Mucosa of rectum (tissue), 2 donors: ENCODE measurements around the gene MEDAG.

Experiments used
- H3K27ac ChIP-seq, 2 donors: one replicate each; pipeline ENCODE4 v1.7.0; 2013; ENCODE audit warnings: inconsistent platforms in 2 of 2, low read depth in 2 of 2, low read length in 2 of 2
- H3K27me3 ChIP-seq, 2 donors: one replicate each; pipeline ENCODE4 v1.7.0; 2013; ENCODE audit warnings: low read length in 2 of 2; ENCODE audit not compliant: control insufficient read depth in 2 of 2, insufficient read depth in 2 of 2
- H3K36me3 ChIP-seq, 2 donors: one replicate each; pipeline ENCODE4 v1.7.0; 2013; ENCODE audit warnings: low read length in 2 of 2; ENCODE audit not compliant: control insufficient read depth in 2 of 2, insufficient read depth in 2 of 2
- H3K4me1 ChIP-seq, 2 donors: one replicate each; pipeline ENCODE4 v1.7.0; 2013; ENCODE audit warnings: low read length in 2 of 2, mild to moderate bottlenecking in 1 of 2; ENCODE audit not compliant: control insufficient read depth in 2 of 2, insufficient read depth in 2 of 2
- H3K4me3 ChIP-seq, 2 donors: one replicate each; pipeline ENCODE4 v1.7.0; 2013; ENCODE audit warnings: low read length in 2 of 2
- H3K9ac ChIP-seq, 2 donors: one replicate each; pipeline ENCODE4 v1.7.0; 2013; ENCODE audit warnings: low read length in 2 of 2, low read depth in 1 of 2, mild to moderate bottlenecking in 1 of 2
- H3K9me3 ChIP-seq, 2 donors: one replicate each; pipeline ENCODE4 v1.7.0; 2013; ENCODE audit warnings: low read length in 2 of 2; ENCODE audit not compliant: control insufficient read depth in 2 of 2
- donor health status: healthy.
- donor health status: Normal muscosa, but diverticular disease.

MEDAG gene

DNA sequence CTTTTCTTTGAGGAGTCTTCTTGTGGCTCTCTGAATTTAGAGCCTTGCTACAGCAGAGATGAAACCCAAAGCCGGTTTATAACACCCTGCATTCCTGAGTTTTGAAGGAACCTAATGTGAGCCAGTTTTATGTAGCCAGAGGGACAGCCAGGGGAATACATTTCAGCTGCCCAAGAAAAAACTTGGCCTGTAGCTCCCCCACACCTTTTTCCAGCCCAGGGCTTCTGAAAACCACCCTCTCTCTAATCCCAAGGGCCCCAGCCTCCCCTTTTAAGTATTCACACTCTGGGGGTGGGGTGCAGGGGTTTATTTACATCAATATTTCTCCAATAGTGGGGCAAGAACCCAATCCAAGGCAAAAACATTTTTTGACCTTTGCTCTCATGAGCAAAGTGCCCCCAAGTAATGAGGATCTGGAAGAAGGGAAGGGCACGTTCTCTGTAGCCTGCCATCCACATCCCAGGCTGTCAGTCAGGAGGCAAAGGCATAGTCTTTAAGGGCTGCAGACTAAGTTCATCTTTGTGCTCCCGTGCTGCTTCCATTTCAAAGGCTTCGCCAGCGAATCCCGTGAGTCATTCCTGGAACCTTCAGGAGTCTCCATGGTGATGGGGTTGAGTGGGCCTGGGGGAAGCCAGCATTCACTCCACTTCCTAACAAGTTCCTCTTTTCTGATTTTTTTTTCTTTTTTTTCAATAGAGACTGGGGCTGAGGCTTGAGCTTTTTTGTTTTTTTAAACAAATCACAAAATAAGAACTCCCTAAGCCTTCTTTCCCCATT is 33.2 kb upstream of the MEDAG start:
- Histone ChIP-seq H3K27me3 (no peaks in the 10 kb centered on the region), H3K36me3 (no peaks in the 10 kb centered on the region), H3K27ac (peak overlapping the region in 1 of 2 donors; percentile 13), H3K9ac (no peak overlapping the region), H3K9me3 (no peaks in the 10 kb centered on the region), H3K4me1 (peaks cover 0 to 4% of the 10 kb centered on the region in 2 donors), H3K4me3 (no peak overlapping the region)

DNA sequence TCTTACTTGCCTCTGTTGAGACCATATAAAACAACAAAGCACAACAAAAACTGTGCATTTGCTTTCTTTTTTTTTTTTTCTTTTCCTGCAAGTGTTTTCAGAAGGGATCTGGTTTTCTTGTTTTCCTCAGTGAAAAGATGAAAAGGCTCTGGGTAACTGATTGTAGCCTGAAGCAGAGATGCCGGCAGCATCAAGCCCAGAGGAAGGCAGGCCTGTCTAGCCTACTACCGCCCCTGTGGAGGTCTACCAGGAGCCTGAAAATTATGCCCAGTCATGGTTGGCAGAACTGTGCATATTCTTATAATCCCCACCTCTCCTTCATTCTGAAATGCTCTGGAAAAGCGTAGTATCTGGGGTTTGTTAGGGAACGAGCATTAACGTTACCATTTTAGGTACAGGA is 32.6 kb upstream of the MEDAG start:
- no peaks in the 10 kb centered on the region for H3K9me3 ChIP-seq
- H3K9ac ChIP-seq, result no peak overlapping the region
- H3K27me3 ChIP-seq, result no peaks in the 10 kb centered on the region
- no peak overlapping the region for H3K4me3 ChIP-seq
- no peaks in the 10 kb centered on the region for H3K36me3 ChIP-seq
- no peak overlapping the region for H3K27ac ChIP-seq
- peaks cover 0 to 4% of the 10 kb centered on the region in 2 donors for H3K4me1 ChIP-seq

DNA sequence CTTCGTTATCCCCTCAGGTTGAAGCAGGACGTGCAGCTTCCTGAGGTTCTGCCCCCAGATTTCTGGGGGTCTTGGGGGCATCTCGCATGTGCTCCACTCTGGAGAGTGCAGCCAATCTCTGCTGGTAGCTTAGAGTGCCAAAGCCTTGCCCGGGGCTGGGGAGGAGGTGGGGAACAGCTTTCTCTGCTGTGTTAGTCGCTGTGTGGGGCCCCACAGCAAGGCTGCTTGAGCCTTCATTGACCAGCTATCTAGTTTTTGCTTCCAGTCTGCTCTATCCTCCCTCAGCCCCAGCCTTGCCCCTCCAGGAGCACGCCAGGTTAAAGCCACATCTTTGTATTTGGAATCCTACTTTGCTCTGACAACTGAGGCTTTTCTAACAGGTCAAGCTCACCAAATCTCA is 32.0 kb upstream of the MEDAG start:
- H3K27me3 ChIP-seq, result no peaks in the 10 kb centered on the region
- peaks cover 0 to 4% of the 10 kb centered on the region in 2 donors for H3K4me1 ChIP-seq
- no peaks in the 10 kb centered on the region for H3K36me3 ChIP-seq
- H3K4me3 ChIP-seq, result no peak overlapping the region
- no peaks in the 10 kb centered on the region for H3K9me3 ChIP-seq
- no peak overlapping the region for H3K27ac ChIP-seq
- H3K9ac ChIP-seq, result no peak overlapping the region

DNA sequence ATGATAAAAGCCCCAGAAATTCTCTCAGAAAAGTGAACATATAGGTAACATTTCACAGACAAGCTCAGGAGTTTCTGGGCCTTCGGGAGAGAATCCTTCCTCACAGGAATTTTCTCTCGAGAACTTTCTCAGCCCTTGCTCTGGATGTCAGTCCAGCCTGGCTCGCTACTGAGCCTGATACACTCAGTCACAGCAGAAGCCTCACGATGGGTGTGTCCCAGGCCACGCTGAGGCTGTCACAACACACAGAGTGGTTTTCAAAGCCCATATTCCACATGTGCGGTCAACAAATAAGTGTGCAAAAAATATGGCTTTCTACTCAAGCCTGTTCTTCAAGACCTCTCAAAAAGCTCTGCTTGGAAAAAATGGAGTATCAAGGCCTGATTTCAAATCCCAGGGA is 31.5 kb upstream of the MEDAG start:
- Histone ChIP-seq H3K36me3 (no peaks in the 10 kb centered on the region), H3K4me3 (no peak overlapping the region), H3K27me3 (no peaks in the 10 kb centered on the region), H3K4me1 (peaks cover 0 to 4% of the 10 kb centered on the region in 2 donors), H3K27ac (no peak overlapping the region), H3K9ac (no peak overlapping the region), H3K9me3 (no peaks in the 10 kb centered on the region)

- Histone ChIP-seq H3K27me3 (no peaks in the 10 kb centered on the region), H3K9me3 (no peaks in the 10 kb centered on the region), H3K36me3 (no peaks in the 10 kb centered on the region), H3K27ac (no peak overlapping the region), H3K4me3 (no peak overlapping the region), H3K9ac (no peak overlapping the region), H3K4me1 (no peaks in the 10 kb centered on the region)
Observed at GRCh38 chr13:30877335-30877734, 28.7 kb upstream of the MEDAG start.

GRCh38 chr13:30880151-30880855 is 25.8 kb upstream of the MEDAG start:
- H3K4me3 ChIP-seq, result no peak overlapping the region
- no peaks in the 10 kb centered on the region for H3K36me3 ChIP-seq
- peak overlapping the region in 1 of 2 donors; percentile 4 for H3K27ac ChIP-seq
- H3K9ac ChIP-seq, result no peak overlapping the region
- H3K27me3 ChIP-seq, result no peaks in the 10 kb centered on the region
- H3K9me3 ChIP-seq, result no peaks in the 10 kb centered on the region
- H3K4me1 ChIP-seq, result no peaks in the 10 kb centered on the region

GRCh38 chr13:30880856-30881155 is 25.3 kb upstream of the MEDAG start:
- H3K27ac ChIP-seq, result peak overlapping the region; percentile 11 to 18
- no peaks in the 10 kb centered on the region for H3K36me3 ChIP-seq
- no peak overlapping the region for H3K4me3 ChIP-seq
- no peak overlapping the region for H3K9ac ChIP-seq
- no peaks in the 10 kb centered on the region for H3K9me3 ChIP-seq
- H3K4me1 ChIP-seq, result no peaks in the 10 kb centered on the region
- H3K27me3 ChIP-seq, result no peaks in the 10 kb centered on the region

DNA sequence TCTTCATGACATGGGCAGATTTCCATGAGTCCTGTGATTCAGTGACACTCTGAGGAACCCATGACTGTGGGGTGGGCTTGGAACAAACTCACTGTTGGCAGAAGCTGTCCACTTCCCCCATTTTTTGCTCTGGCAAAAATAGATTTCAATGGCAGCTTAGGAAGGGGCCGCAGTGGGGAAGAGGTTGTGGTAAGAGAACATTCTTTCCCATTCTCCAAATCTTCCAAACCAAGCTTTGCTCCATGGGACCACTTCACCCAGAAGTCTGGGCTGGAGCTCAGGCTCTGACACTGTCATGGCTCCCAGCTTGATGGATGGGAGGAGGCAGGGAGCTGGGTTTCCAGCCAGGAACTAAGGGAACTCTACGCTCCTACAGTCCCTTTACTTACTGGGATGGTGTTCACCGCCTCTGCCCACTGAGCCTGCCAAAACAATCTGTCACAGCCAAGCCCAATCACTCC is 24.9 kb upstream of the MEDAG start:
- no peaks in the 10 kb centered on the region for H3K9me3 ChIP-seq
- no peaks in the 10 kb centered on the region for H3K27me3 ChIP-seq
- H3K9ac ChIP-seq, result no peak overlapping the region
- peak overlapping the region; percentile 11 to 18 for H3K27ac ChIP-seq
- H3K4me1 ChIP-seq, result no peaks in the 10 kb centered on the region
- no peak overlapping the region for H3K4me3 ChIP-seq
- H3K36me3 ChIP-seq, result no peaks in the 10 kb centered on the region

DNA sequence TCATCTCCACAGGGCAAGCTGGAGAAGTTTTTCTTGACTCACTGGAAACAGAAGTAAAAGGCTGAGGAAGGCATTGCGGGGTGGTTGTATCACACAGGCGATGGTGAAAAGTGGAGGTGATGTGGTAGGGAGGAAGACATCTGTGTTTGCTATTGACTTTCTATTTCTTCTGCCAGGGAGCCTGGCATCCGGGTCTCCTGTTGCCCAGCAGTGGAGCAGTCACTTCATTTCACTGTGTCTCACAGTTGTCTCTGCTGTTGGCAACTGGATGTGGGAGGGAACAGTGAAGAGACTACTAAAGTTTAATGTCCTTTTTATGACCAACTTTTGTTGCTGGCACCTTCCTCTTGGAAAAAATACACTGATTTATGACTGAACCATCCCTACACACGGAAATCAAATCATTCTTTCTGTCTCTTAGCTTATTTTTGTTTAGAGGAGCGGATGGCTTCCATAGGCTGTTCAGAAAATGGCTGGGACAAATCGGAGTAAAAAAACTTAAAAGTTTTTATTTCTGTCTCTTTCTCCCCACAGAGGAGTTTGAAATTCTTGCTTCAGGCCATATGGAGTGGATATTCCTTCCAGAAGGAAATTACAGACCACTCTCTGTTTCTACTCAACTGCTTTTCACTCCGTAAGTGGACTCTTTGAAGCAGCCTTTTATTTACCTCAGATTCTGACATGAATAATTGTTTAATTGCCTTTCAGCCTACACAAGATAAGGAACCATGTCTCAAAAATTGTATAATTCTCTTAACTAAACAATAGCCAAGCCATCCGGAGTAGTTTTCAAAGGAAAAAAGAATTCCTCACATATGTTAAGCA is 23.8 kb upstream of the MEDAG start:
- H3K27me3 ChIP-seq, result no peaks in the 10 kb centered on the region
- H3K27ac ChIP-seq, result no peak overlapping the region
- no peaks in the 10 kb centered on the region for H3K36me3 ChIP-seq
- H3K9me3 ChIP-seq, result no peaks in the 10 kb centered on the region
- no peak overlapping the region for H3K4me3 ChIP-seq
- no peaks in the 10 kb centered on the region for H3K4me1 ChIP-seq
- no peak overlapping the region for H3K9ac ChIP-seq
